ENCODE results near the gene TOB1. TPM values are rescaled to one million over a fixed set of nuclear protein-coding genes. Genes with fewer than 3 reads are reported as not detected.

Gene TOB1
- total RNA-seq, 1 experiment from 2014 or later, result 53.1 TPM

GRCh38 chr17:50868602-50869001, 2.4 kb upstream of the TOB1 start:
- POLR2A ChIA-PET, result interaction anchor here (0.7 to 1.4 kb wide), 8 partner anchors 10 to 162 kb away, joined by 3 to 5 read pairs (median 4); no protein-coding TSS in a partner anchor
- peak overlapping the region; percentile 73 for H3K4me3 Mint-ChIP-seq (ENCODE audit: unreplicated experiment)
- no TSS peak for BruUV-seq (replicated peaks)
- H3K27me3 Mint-ChIP-seq (ENCODE audit: insufficient read depth, unreplicated experiment), result no peaks in the 10 kb centered on the region
- peaks cover 13% of the 10 kb centered on the region for H3K4me1 Mint-ChIP-seq (ENCODE audit: insufficient read depth, unreplicated experiment)
- peak overlapping the region; percentile 93 for H3K27ac Mint-ChIP-seq (ENCODE audit: low read depth, unreplicated experiment)
- no peak for DNase-seq (ENCODE audit: unreplicated experiment)
- TF ChIP-seq CTCF (IDR thresholded peaks at IDR 0.05; ENCODE audit: unreplicated experiment), result no peak
- CTCF ChIA-PET, result interaction anchor here (0.6 to 1.3 kb wide), 2 partner anchors 15 to 181 kb away, joined by 3 read pairs; no protein-coding TSS in a partner anchor
- H3K9me3 Mint-ChIP-seq (ENCODE audit: unreplicated experiment), result no peaks in the 10 kb centered on the region
- intact Hi-C loops (cut with micrococcal nuclease), result loop anchor here (5.0 kb wide), 1 partner anchor 284 kb away; the partner anchor contains the start of gene NME1
- H3K36me3 Mint-ChIP-seq (ENCODE audit: insufficient read depth, unreplicated experiment), result peaks cover 27% of the 10 kb centered on the region

- BruUV-seq (replicated peaks), result TSS peak; percentile 74
- DNase-seq (ENCODE audit: unreplicated experiment), result no peak
- H3K27me3 Mint-ChIP-seq (ENCODE audit: insufficient read depth, unreplicated experiment), result no peaks in the 10 kb centered on the region
- peaks cover 32% of the 10 kb centered on the region for H3K36me3 Mint-ChIP-seq (ENCODE audit: insufficient read depth, unreplicated experiment)
- ChIA-PET CTCF (interaction anchor here (1.1 to 2.0 kb wide), 2 partner anchors 11 to 16 kb away, joined by 3 to 13 read pairs; no protein-coding TSS in a partner anchor), POLR2A (interaction anchor here (1.0 to 10.4 kb wide), 21 partner anchors 10 to 286 kb away, joined by 3 to 473 read pairs (median 25); partner anchors contain the start of genes NME1 and SPAG9)
- H3K4me3 Mint-ChIP-seq (ENCODE audit: unreplicated experiment), result peak overlapping the region; percentile 73
- no peaks in the 10 kb centered on the region for H3K9me3 Mint-ChIP-seq (ENCODE audit: unreplicated experiment)
- intact Hi-C loops (cut with micrococcal nuclease), result loop anchor here (5.0 kb wide), 1 partner anchor 284 kb away; the partner anchor contains the start of gene NME1
- peak overlapping the region; percentile 93 for H3K27ac Mint-ChIP-seq (ENCODE audit: low read depth, unreplicated experiment)
- TF ChIP-seq CTCF (IDR thresholded peaks at IDR 0.05; ENCODE audit: unreplicated experiment), result no peak
- H3K4me1 Mint-ChIP-seq (ENCODE audit: insufficient read depth, unreplicated experiment), result peaks cover 13% of the 10 kb centered on the region
Measured at GRCh38 chr17:50868140-50868438, 1.9 kb upstream of the TOB1 start.

GRCh38 chr17:50867363-50868139, 1.4 kb upstream of the TOB1 start:
- H3K9me3 Mint-ChIP-seq (ENCODE audit: unreplicated experiment), result no peaks in the 10 kb centered on the region
- H3K27ac Mint-ChIP-seq (ENCODE audit: low read depth, unreplicated experiment), result peak overlapping the region; percentile 93
- no peak for TF ChIP-seq CTCF (IDR thresholded peaks at IDR 0.05; ENCODE audit: unreplicated experiment)
- BruUV-seq (replicated peaks), result no TSS peak
- CTCF ChIA-PET, result interaction anchor here (0.7 to 4.7 kb wide), 8 partner anchors 11 to 96 kb away, joined by 3 to 30 read pairs (median 4); no protein-coding TSS in a partner anchor
- peaks cover 37% of the 10 kb centered on the region for H3K36me3 Mint-ChIP-seq (ENCODE audit: insufficient read depth, unreplicated experiment)
- H3K27me3 Mint-ChIP-seq (ENCODE audit: insufficient read depth, unreplicated experiment), result no peaks in the 10 kb centered on the region
- H3K4me1 Mint-ChIP-seq (ENCODE audit: insufficient read depth, unreplicated experiment), result peaks cover 15% of the 10 kb centered on the region
- DNase-seq (ENCODE audit: unreplicated experiment), result peak; percentile 98
- intact Hi-C loops (cut with micrococcal nuclease), result loop anchor here (1.0 to 5.0 kb wide), 2 partner anchors 37 to 285 kb away; partner anchors contain the start of gene NME1
- POLR2A ChIA-PET, result interaction anchor here (0.8 to 10.4 kb wide), 36 partner anchors 9 to 287 kb away, joined by 3 to 473 read pairs (median 8); partner anchors contain the start of genes NME1 and SPAG9
- peak overlapping the region; percentile 73 for H3K4me3 Mint-ChIP-seq (ENCODE audit: unreplicated experiment)

- no peak for DNase-seq (ENCODE audit: unreplicated experiment)
- POLR2A ChIA-PET, result interaction anchor here (0.7 to 10.4 kb wide), 44 partner anchors 9 to 471 kb away, joined by 3 to 473 read pairs (median 7); partner anchors contain the start of genes LUC7L3, NME1, NME2 and SPAG9
- Mint-ChIP-seq H3K4me1 (ENCODE audit: insufficient read depth, unreplicated experiment) (peaks cover 17% of the 10 kb centered on the region), H3K27me3 (ENCODE audit: insufficient read depth, unreplicated experiment) (no peaks in the 10 kb centered on the region), H3K9me3 (ENCODE audit: unreplicated experiment) (no peaks in the 10 kb centered on the region), H3K36me3 (ENCODE audit: insufficient read depth, unreplicated experiment) (peaks cover 43% of the 10 kb centered on the region), H3K4me3 (ENCODE audit: unreplicated experiment) (peak overlapping the region; percentile 73), H3K27ac (ENCODE audit: low read depth, unreplicated experiment) (peak overlapping the region; percentile 93)
- CTCF ChIA-PET, result interaction anchor here (0.7 to 4.7 kb wide), 13 partner anchors 12 to 96 kb away, joined by 3 to 30 read pairs (median 4); no protein-coding TSS in a partner anchor
- intact Hi-C loops (cut with micrococcal nuclease), result loop anchor here (1.0 to 5.0 kb wide), 3 partner anchors 37 to 285 kb away; partner anchors contain the start of gene NME1
- BruUV-seq (replicated peaks), result no TSS peak
- TF ChIP-seq CTCF (IDR thresholded peaks at IDR 0.05; ENCODE audit: unreplicated experiment), result no peak
Measured at GRCh38 chr17:50866950-50867362, 802 bp upstream of the TOB1 start.

Measured in MCF 10A (cell line).